ENCODE measurements around the gene FKBP8.

GRCh38 chr19:18566953-18567352 lies 23.6 kb upstream of the FKBP8 start:
- no peak for TF ChIP-seq CTCF (conservative IDR thresholded peaks at IDR 0.05)
- TF ChIP-seq EZH2 (IDR thresholded peaks at IDR 0.05; ENCODE audit: low read depth), result no peak
